Stimulated activated CD4-positive, alpha-beta T cell treated with anti-CD3 and anti-CD28 coated beads, Interleukin-4, amount 100 ng/mL, for 48 hours (primary cell): ENCODE data around the gene KRT74.

ENCODE experiments used
- DNase-seq, 2 donors: peaks; one replicate each; pipeline ENCODE4 v3.0.0-alpha.2; 2020; ENCODE audit warnings: low read depth in 2 of 2

Gene KRT74

DNA sequence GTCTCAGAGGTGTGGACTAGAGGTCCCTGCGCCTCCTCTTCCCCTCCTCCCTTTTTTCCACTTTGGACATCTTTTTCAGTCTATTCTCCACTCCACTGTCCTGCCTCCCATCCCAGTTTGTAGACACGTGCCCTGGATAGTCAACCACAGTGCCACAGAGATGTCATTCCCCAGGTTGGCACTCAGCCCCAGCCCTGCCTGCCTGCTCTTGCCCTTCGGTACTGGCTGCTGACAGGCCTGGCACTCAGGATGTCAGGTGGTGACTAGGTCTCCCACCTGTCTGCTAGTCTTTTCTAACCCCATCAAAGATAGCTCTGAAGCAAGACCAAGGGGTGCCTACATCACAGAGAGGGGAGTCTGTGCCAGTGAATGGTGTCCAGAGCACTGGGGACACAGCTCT lies 36.5 kb downstream of the KRT74 start:
- DNase-seq, result no peak

DNA sequence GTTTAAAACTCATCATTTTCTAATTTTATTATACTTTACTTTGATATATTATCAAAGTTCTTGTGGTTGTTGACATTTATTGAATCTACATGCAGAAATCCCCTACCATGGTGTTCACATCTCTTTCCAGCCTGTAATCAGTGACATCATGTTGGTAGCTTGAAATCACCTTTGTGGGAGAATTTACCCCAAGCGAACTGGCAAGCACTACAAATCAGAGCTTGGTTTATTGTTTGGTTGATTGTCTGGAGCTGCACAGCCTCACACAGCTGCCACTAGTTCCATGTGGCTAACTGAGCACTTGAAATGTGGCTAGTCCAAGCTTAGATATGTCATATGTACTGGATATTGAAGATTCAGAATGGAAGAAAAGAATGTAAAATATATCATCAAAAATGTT lies 38.1 kb downstream of the KRT74 start:
- DNase-seq, result no peak

GRCh38 chr12:52534482-52534881 lies 39.2 kb downstream of the KRT74 start:
- no peak for DNase-seq

DNA sequence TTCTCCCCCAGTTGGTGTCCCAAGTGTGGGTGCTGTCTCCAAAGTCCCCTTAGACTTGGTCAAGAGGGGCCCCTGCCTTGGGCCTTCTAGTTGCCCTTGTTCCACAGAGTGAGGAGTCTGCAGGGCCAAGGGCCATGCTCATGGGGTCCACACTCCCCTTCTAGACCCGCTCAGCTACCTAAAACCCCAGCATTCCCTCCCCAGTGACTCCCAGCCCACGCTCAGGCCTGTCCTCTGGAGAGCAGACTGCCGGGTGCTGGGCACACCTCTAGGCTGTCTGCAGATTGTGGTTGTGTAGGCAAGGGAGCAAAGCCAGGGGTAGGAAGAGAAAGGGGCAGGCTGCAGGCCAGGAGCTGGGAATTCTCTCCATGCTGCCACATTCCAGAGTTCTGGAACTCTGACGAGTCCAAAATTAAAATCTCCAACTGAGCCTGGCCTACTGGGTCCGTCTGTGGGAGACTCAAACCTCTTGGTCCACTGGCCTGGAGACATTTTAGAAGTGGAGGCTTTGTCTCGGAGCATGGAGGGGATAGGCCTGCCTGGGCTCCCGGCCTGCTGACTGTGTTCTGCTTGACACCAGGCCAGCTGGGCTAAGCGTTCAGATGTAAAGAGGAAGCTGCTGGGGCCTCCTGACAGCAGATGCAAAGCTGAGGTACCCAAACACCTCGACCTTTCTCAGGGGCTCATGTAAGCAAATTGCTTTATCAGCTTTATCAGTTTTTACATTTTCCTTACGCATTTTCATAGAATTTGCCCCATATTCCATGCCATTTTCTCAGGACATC lies 39.8 kb downstream of the KRT74 start:
- DNase-seq, result no peak

DNA sequence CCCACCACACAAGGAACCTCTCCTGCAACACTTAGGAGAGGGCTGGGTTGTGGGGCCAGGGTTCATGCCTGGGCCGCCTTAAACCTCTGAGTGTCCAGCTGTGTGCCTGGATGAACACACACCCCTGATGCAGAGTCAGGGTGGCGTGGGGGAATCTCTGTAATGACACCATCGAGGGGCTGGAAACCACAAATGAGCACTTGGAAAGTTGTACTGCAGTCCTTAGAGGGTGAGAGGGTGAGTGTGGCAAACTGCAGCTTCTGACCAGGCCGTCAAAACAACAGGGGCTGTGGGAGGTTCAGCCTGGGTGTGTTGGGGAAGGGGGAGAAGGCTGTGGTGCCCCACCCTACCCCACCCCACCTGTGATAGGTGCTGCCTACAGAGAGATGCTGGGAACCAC lies 41.0 kb downstream of the KRT74 start:
- DNase-seq, result no peak

GRCh38 chr12:52531566-52532300 lies 41.9 kb downstream of the KRT74 start:
- DNase-seq, result no peak

GRCh38 chr12:52530905-52531304 lies 42.7 kb downstream of the KRT74 start:
- no peak for DNase-seq

- no peak for DNase-seq
These were observed 43.3 kb downstream of the KRT74 start for GRCh38 chr12:52530366-52530765.

DNA sequence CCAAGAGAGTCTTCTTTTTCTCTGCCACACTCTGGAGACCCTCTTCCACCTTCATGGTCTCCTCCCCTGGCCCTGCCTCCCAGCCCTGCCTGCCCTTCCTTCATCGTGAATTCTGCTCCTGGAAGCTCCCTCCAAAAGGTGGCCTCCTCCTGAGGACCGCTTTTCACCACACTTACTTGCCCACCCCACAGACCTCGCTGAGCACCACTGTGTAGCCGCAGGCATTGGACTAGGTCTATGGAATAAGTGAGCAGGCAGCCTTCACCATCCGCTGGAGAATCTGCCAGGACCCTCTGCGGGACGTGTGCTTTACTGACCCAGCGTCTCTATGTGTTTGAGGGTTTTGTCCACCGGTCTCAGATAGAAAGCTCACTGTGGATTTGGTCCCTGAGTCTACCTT lies 43.8 kb downstream of the KRT74 start:
- DNase-seq, result no peak

DNA sequence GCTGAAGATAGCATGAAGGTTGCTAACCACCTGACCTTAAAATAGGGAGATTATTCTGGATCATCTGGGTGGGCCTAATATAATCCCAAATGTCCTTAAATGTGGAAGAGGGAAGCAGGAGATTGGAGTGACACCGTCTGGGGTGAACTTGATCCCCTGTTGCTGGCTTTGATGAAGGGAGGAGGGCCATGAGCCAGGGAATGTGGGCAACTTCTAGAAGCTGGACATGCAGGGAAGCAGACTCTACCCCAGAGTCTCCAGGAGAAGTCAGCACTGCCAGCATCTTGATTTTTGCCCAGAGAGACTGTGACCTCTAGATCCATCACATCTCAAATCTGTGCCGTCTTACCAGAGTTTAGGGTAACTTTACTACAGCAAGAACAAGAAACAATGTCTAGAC lies 44.2 kb downstream of the KRT74 start:
- DNase-seq, result no peak

- DNase-seq, result no peak
These were observed 45.0 kb downstream of the KRT74 start for GRCh38 chr12:52528641-52529143.

- DNase-seq, result no peak
These were observed 46.4 kb downstream of the KRT74 start for GRCh38 chr12:52527121-52527800.

DNA sequence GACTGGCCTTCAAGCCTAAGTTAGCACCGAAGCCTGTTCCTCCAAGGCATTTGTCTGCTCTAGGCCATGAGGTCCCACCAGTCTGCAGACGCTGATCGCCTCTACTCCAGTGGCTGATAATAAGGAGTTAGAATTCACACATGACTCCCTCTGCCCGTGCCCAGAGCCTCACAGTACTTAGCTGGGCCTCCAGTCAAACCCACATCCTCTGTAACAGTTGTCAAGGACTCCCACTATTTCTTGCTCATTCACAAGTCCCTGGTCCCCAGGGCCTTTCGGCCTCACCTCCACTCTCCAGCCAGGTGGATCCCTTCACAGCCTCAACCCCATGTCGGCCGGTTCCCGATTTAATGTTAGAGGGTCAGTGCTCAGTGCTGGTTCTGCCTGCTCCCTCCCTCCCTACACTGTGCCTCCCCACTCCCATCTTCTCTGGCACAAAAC lies 47.1 kb downstream of the KRT74 start:
- DNase-seq, result no peak

- no peak for DNase-seq
These were observed 47.8 kb downstream of the KRT74 start for GRCh38 chr12:52525661-52526499.

- no peak for DNase-seq
These were observed 48.6 kb downstream of the KRT74 start for GRCh38 chr12:52524898-52525591.

DNA sequence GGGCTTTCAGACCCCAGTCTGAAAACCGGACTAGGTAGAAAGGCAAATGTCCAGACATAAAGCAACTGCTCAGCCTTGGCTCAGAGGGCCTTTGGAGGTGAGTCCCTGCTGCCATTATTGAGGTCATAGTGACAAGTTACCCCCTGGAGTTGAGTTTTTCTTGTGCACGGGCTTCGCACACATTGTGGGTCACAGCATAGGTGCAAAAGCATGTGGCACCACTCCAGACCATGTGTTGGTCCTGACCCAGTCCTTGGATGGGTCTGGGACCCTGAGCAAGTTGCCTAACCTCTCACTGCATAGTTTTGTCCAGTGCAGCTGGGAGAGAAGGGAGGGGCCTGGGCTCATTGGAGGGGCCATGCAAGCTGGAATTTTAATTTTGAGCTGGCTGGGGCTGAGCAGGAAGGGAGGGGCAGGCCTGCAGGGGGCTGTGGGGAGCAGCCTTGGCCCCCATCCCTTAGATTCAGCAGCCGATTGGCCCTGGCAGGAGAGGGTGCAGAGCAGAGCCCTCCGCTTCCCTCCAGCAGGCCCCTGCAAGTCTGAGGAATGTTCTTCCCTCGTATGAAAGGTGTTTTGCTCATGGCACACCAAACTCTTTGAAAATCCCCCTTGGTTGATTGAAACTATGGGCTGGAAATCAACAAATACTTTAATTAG lies 49.3 kb downstream of the KRT74 start:
- no peak for DNase-seq

- DNase-seq, result no peak
These were observed 49.8 kb downstream of the KRT74 start for GRCh38 chr12:52523824-52524223.

- no peak for DNase-seq
These were observed 51.2 kb downstream of the KRT74 start for GRCh38 chr12:52522346-52523011.

- no peak for DNase-seq
These were observed 51.9 kb downstream of the KRT74 start for GRCh38 chr12:52521568-52522266.
